AG04450 (cell line): ENCODE data around the gene DBI. TPM values are rescaled to one million over a fixed set of nuclear protein-coding genes. Genes with fewer than 3 reads are reported as not detected.

ENCODE experiments used
- CTCF ChIA-PET: fragments of 300-600, 350-600 bp; formaldehyde crosslinking; extraction: SDS; loops from one replicate; lab custom pipeline; 2022; ENCODE audit warnings: antibody characterized with exemption, inconsistent platforms; lab: Charles Lee
- POLR2A ChIA-PET: fragments of 350-600 bp; formaldehyde crosslinking; extraction: SDS; loops from one replicate; lab custom pipeline; 2021; ENCODE audit warnings: antibody characterized with exemption, inconsistent platforms; lab: Yijun Ruan, JAX
- DNase-seq: peaks from one replicate; pipeline ENCODE4 v3.0.0-alpha.2; 2011; ENCODE audit warnings: low read depth, low spot score
- H3K27ac ChIP-seq: one replicate; pipeline ENCODE4 v1.5.1; 2012; ENCODE audit warnings: low read depth, low read length, control low read depth
- H3K27me3 ChIP-seq: one replicate; pipeline ENCODE4 v1.6.0; 2012; ENCODE audit warnings: low read length; ENCODE audit not compliant: control insufficient read depth, insufficient read depth
- H3K4me3 ChIP-seq: 2 replicates; pipeline ENCODE4 v1.5.1; 2011; ENCODE audit warnings: mild to moderate bottlenecking, low read depth, low read length, control low read depth
- H3K9me3 ChIP-seq: 2 replicates; pipeline ENCODE4 v1.5.1; 2012; ENCODE audit warnings: low read length; ENCODE audit not compliant: control insufficient read depth, insufficient read depth
- polyA plus RNA-seq: library from polyadenylated mRNA; depleted of rRNA; stranded (reverse); fragments of >200 nt; gene quantifications from 2 replicates; pipeline ENCODE4 v1.2.3, GENCODE V29; 2011; rRNA removed
- TF ChIP-seq, protein P1 (sequence below): IDR thresholded peaks from 2 replicates; pipeline ENCODE4 v1.5.1; 2011; ENCODE audit warnings: low read depth, low read length, control low read depth, inconsistent platforms

Gene DBI
- polyA plus RNA-seq, 1 experiment, result 244 TPM

DNA sequence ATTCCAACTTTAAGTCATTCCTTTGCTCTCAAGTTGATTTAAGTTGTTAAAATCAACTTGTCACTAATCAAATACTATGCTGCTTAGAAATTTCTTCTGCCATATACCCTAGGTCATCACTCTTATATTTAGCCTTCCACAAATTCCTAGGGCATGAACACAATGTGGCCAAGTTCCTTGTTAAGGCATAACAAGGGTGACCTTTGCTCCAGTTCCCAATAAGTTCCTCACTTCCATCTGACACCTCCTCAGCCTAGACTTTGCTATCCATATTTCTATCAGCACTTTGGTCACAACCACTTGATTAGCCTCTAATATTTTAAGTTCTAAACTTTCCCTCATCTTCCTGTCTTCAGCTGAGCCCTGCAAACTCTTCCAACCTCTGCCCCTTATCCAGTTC is 55.0 kb downstream of the DBI start:
- DNase-seq, result no peak
- TF ChIP-seq, protein P1, sequence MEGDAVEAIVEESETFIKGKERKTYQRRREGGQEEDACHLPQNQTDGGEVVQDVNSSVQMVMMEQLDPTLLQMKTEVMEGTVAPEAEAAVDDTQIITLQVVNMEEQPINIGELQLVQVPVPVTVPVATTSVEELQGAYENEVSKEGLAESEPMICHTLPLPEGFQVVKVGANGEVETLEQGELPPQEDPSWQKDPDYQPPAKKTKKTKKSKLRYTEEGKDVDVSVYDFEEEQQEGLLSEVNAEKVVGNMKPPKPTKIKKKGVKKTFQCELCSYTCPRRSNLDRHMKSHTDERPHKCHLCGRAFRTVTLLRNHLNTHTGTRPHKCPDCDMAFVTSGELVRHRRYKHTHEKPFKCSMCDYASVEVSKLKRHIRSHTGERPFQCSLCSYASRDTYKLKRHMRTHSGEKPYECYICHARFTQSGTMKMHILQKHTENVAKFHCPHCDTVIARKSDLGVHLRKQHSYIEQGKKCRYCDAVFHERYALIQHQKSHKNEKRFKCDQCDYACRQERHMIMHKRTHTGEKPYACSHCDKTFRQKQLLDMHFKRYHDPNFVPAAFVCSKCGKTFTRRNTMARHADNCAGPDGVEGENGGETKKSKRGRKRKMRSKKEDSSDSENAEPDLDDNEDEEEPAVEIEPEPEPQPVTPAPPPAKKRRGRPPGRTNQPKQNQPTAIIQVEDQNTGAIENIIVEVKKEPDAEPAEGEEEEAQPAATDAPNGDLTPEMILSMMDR, result no peak
- Histone ChIP-seq H3K27me3 (peaks cover 30% of the 10 kb centered on the region), H3K9me3 (no peaks in the 10 kb centered on the region), H3K4me3 (no peak overlapping the region), H3K27ac (no peak overlapping the region)
- POLR2A ChIA-PET, result no interaction called here
- CTCF ChIA-PET, result interaction anchor here (0.9 kb wide), 1 partner anchor 55 kb away, joined by 3 read pairs; no protein-coding TSS in a partner anchor

Other genes with a start within 250 kb of the DBI start
- not detected in 2 replicates for gene C1QL2, start 208.2 kb upstream of the DBI start, polyA plus RNA-seq
- 34.3 and 42.7 TPM in 2 replicates for gene STEAP3, start 143.1 kb upstream of the DBI start, polyA plus RNA-seq
- gene C2orf76, start 143 bp upstream of the DBI start, polyA plus RNA-seq, result 26.5 and 30.2 TPM in 2 replicates
- 0.98 and 1.2 TPM in 2 replicates for gene TMEM37, start 64.9 kb downstream of the DBI start, polyA plus RNA-seq
- not detected in 2 replicates for gene SCTR, start 157.5 kb downstream of the DBI start, polyA plus RNA-seq
- not detected in 2 replicates for gene CFAP221, start 177.5 kb downstream of the DBI start, polyA plus RNA-seq